HCT116 (cell line): ENCODE data around the gene LATS1. TPM values are rescaled to one million over a fixed set of nuclear protein-coding genes. Genes with fewer than 3 reads are reported as not detected.
A peak's percentile ranks its signal among the peaks of the same experiment; 100 is the strongest.

Source experiments
- ATAC-seq: fragments of 200-7000 bp; cut with Tn5 transposase; 2 replicates; pipeline ENCODE4 v1.9.1; 2020; ENCODE audit warnings: mild to moderate bottlenecking, moderate library complexity
- BruUV-seq: library from RNA; stranded (reverse); fragments of 400-500 nt; replicated peaks from 2 replicates; lab custom pipeline; 2021; lab: Mats Ljungman, UMichigan
- CTCF ChIA-PET: fragments of 300-600 bp; sonication (Branson Sonifier 250); formaldehyde crosslinking; loops from one replicate; lab custom pipeline; 2021; ENCODE audit warnings: antibody characterized with exemption; lab: Charles Lee
- POLR2A ChIA-PET: fragments of 300-600, 350-600 bp; sonication (Branson Sonifier 250); formaldehyde crosslinking; loops from one replicate; lab custom pipeline; 2021; ENCODE audit warnings: antibody characterized with exemption; lab: Charles Lee
- RAD21 ChIA-PET, 2 experiments: fragments of 300-600 bp; sonication (Branson Sonifier 250); formaldehyde crosslinking; loops; one replicate each; lab custom pipeline; 2023; ENCODE audit warnings: low total read pairs in 2 of 2; ENCODE audit not compliant: uncharacterized antibody in 2 of 2, unreplicated experiment in 2 of 2, low non-redundant PET in 1 of 2; lab: Charles Lee
- DNase-seq: peaks from one replicate; pipeline ENCODE4 v3.0.0-alpha.2; 2010; ENCODE audit warnings: low read depth, low spot score
- H2AFZ ChIP-seq: fragments of 200-600 bp; shearing (Covaris generic), sonication (generic); 2 replicates; pipeline ENCODE4 v1.6.1; 2017; ENCODE audit warnings: low read depth, mixed run types, mixed read lengths, antibody characterized with exemption, low read length; ENCODE audit not compliant: poor library complexity, severe bottlenecking
- H3K27ac ChIP-seq: 2 replicates; pipeline ENCODE4 v1.5.1; 2012; ENCODE audit warnings: low read depth, low read length
- H3K27me3 ChIP-seq: fragments of 200-600 bp; sonication (generic); 2 replicates; pipeline ENCODE4 v1.6.1; 2016; ENCODE audit warnings: mixed run types, low read length, mixed read lengths; ENCODE audit not compliant: insufficient read depth
- H3K36me3 ChIP-seq, 2 experiments: fragments of 200-500 bp in 1 of 2; fragments of 200-600 bp in 1 of 2; sonication (Bioruptor generic) in 1 of 2; sonication (generic) in 1 of 2; 2 replicates each; pipeline versions ENCODE4 v1.5.1 to v1.6.1; 2014 to 2016; ENCODE audit warnings: low read length in 2 of 2, inconsistent platforms in 1 of 2, mixed read lengths in 1 of 2, mixed run types in 1 of 2; ENCODE audit not compliant: insufficient read depth in 2 of 2, control insufficient read depth in 1 of 2
- H3K4me1 ChIP-seq, 2 experiments: fragments of 200-600 bp in 1 of 2; sonication (generic) in 1 of 2; 2 replicates each; pipeline versions ENCODE4 v1.5.1 to v1.6.1; 2012 to 2017; ENCODE audit warnings: low read length in 2 of 2, inconsistent platforms in 1 of 2, mild to moderate bottlenecking in 1 of 2, mixed read lengths in 1 of 2, mixed run types in 1 of 2, moderate library complexity in 1 of 2; ENCODE audit not compliant: insufficient read depth in 2 of 2, control insufficient read depth in 1 of 2
- H3K4me2 ChIP-seq: fragments of 200-600 bp; sonication (generic); 2 replicates; pipeline ENCODE4 v1.6.1; 2017; ENCODE audit warnings: mixed run types, low read length, mixed read lengths
- H3K4me3 ChIP-seq, 2 experiments: fragments of 200-600 bp in 1 of 2; sonication (generic) in 1 of 2; replicated peaks in 1 of 2; 2 replicates each; pipeline ENCODE4 v1.5.1; 2011 to 2016; ENCODE audit warnings: low read length in 2 of 2, control low read depth in 1 of 2, low read depth in 1 of 2, mild to moderate bottlenecking in 1 of 2, mixed read lengths in 1 of 2, mixed run types in 1 of 2
- H3K79me2 ChIP-seq: fragments of 200-600 bp; sonication (generic); 2 replicates; pipeline ENCODE4 v1.6.1; 2017; ENCODE audit warnings: mild to moderate bottlenecking, mixed run types, low read length, moderate library complexity, mixed read lengths; ENCODE audit not compliant: insufficient read depth
- H3K9ac ChIP-seq: fragments of 200-600 bp; sonication (generic); 2 replicates; pipeline ENCODE4 v1.6.1; 2016; ENCODE audit warnings: low read length, mixed read lengths
- H3K9me2 ChIP-seq: fragments of 200-600 bp; sonication (generic), shearing (Covaris generic); 2 replicates; pipeline ENCODE4 v1.6.1; 2017; ENCODE audit warnings: mixed run types, mild to moderate bottlenecking, moderate library complexity; ENCODE audit not compliant: insufficient read depth
- H3K9me3 ChIP-seq, 2 experiments: fragments of 200-500 bp in 1 of 2; fragments of 200-600 bp in 1 of 2; sonication (Bioruptor generic) in 1 of 2; sonication (generic) in 1 of 2; 2 replicates each; pipeline ENCODE4 v1.6.1; 2014 to 2017; ENCODE audit warnings: low read length in 2 of 2, mixed read lengths in 2 of 2, inconsistent platforms in 1 of 2, low read depth in 1 of 2, mild to moderate bottlenecking in 1 of 2, mixed run types in 1 of 2, moderate library complexity in 1 of 2; ENCODE audit not compliant: control insufficient read depth in 1 of 2, insufficient read depth in 1 of 2
- H4K20me1 ChIP-seq: fragments of 200-600 bp; sonication (generic), shearing (Covaris generic); 2 replicates; pipeline ENCODE4 v1.6.1; 2017; ENCODE audit warnings: mixed run types, mild to moderate bottlenecking, moderate library complexity; ENCODE audit not compliant: insufficient read depth
- CBX3 ChIP-seq: IDR thresholded peaks from 2 replicates; pipeline ENCODE4 v1.6.1; 2012; ENCODE audit warnings: low read depth
- CEBPB ChIP-seq: IDR thresholded peaks from 2 replicates; pipeline ENCODE4 v1.6.1; 2012; ENCODE audit warnings: low read depth
- CTCF ChIP-seq, 3 experiments: fragments of 200-600 bp in 1 of 3; sonication (generic) in 1 of 3; IDR thresholded peaks in 2 of 3; conservative IDR thresholded peaks in 1 of 3; 2 replicates each; pipeline ENCODE4 v1.5.1; 2012 to 2017; ENCODE audit warnings: low read depth in 2 of 3, low read length in 2 of 3, antibody characterized with exemption in 1 of 3, borderline replicate concordance in 1 of 3, control low read depth in 1 of 3, mild to moderate bottlenecking in 1 of 3, mixed read lengths in 1 of 3, mixed run types in 1 of 3, moderate library complexity in 1 of 3; ENCODE audit not compliant: insufficient read depth in 1 of 3
- MAX ChIP-seq: IDR thresholded peaks from 2 replicates; pipeline ENCODE4 v1.6.1; 2012
- SRF ChIP-seq: IDR thresholded peaks from 2 replicates; pipeline ENCODE4 v1.6.1; 2012; ENCODE audit warnings: low read depth
- TCF7L2 ChIP-seq: IDR thresholded peaks from 2 replicates; pipeline ENCODE4 v1.7.0; 2011; ENCODE audit warnings: borderline replicate concordance, inconsistent platforms; ENCODE audit not compliant: insufficient read depth, insufficient read length; ENCODE audit errors: extremely low read depth
- ZBTB33 ChIP-seq: IDR thresholded peaks from 2 replicates; pipeline ENCODE4 v1.6.1; 2011; ENCODE audit warnings: mild to moderate bottlenecking, low read length, moderate library complexity; ENCODE audit not compliant: insufficient replicate concordance; ENCODE audit errors: extremely low read depth
- intact Hi-C: fragments of 100-400 bp; cut with micrococcal nuclease; formaldehyde crosslinking; loops from 2 replicates; pipeline ENCODE4 v1.10.0; 2022
- total RNA-seq: library from RNA; stranded (reverse); gene quantifications from one replicate; pipeline ENCODE4 v1.2.1, GENCODE V29; 2021; ENCODE audit not compliant: unreplicated experiment

The LATS1 gene
- total RNA-seq, 1 experiment from 2014 or later = 21.6 TPM

GRCh38 chr6:149648148-149649145 is 69.5 kb downstream of the LATS1 start, which contains the start of gene KATNA1 (continued):
- no peak for TF ChIP-seq CTCF (IDR thresholded peaks at IDR 0.05 in 2 of 3, conservative IDR thresholded peaks at IDR 0.05 in 1 of 3; ENCODE audit: borderline replicate concordance in 1 of 3, insufficient read depth in 1 of 3, low read depth in 2 of 3, low read length in 2 of 3)
- TF ChIP-seq SRF = no peak

- RAD21 ChIA-PET = no interaction called here
Observed at GRCh38 chr6:149646599-149646998, 71.3 kb downstream of the LATS1 start.

More at GRCh38 chr6:149646599-149646998, 71.3 kb downstream of the LATS1 start:
- Histone ChIP-seq H2AFZ (no peak overlapping the region), H3K4me3 (peak overlapping the region; percentile 1 to 77; a peak in 2 of 4 replicates), H3K9me2 (no peaks in the 10 kb centered on the region), H3K4me1 (peaks cover 3 to 17% of the 10 kb centered on the region in 2 experiments; a peak in 3 of 4 replicates), H3K9ac (no peak overlapping the region), H4K20me1 (no peaks in the 10 kb centered on the region), H3K9me3 (no peaks in the 10 kb centered on the region), H3K4me2 (peak overlapping the region; percentile 84), H3K36me3 (no peaks in the 10 kb centered on the region), H3K27me3 (no peaks in the 10 kb centered on the region), H3K27ac (no peak overlapping the region), H3K79me2 (peaks cover 62% of the 10 kb centered on the region)
- no peak for TF ChIP-seq TCF7L2
- no peak for TF ChIP-seq ZBTB33
- no peak for TF ChIP-seq CEBPB
- TF ChIP-seq MAX = no peak
- TF ChIP-seq CBX3 = no peak
- no TSS peak for BruUV-seq
- ATAC-seq = no peak
- intact Hi-C loops = loop anchor here (5.0 kb wide), 2 partner anchors 79 to 251 kb away; partner anchors contain the start of genes GINM1 and RAET1E
- DNase-seq = no peak
- ChIA-PET CTCF (no interaction called here), POLR2A (no interaction called here)
